ENCODE measurements around the gene IGSF8.
A peak's percentile ranks its signal among the peaks of the same experiment; 100 is the strongest.

Gene IGSF8

DNA sequence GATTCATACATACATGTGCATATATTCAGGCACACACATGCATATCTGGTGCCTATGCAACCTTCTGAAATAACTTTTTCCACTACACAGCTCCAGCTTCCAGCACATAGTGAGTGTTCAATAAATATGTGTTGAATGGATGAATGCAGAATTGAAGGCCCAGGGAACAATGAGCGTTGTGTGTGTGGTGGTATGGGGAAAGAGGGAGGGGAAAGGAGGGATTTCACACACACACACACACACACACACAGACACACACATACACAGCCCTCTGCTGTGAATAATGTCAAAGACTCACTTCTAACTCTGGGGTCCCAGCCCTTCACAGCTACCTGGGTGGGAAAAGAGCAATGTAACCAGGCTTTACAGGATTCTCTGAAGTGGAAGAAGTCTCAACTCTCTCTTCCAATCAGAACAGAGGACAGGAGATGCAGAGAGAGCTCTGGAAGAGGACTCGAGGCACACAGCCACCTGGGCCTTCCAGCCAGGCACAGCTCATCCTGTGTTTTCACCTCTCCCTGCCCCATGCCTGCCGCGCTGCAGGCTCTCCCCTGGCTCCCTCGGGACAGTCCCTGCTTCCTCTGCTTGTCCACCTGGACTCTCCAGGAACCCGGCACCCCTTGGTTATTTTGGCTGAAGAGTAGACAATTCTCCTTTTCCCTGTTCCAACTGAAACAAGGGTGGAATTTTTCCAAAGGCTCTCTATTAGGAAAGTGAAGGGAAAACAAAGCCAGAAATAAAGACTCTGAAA lies 5.4 kb upstream of the IGSF8 start:
- DNase-seq = no peak

DNA sequence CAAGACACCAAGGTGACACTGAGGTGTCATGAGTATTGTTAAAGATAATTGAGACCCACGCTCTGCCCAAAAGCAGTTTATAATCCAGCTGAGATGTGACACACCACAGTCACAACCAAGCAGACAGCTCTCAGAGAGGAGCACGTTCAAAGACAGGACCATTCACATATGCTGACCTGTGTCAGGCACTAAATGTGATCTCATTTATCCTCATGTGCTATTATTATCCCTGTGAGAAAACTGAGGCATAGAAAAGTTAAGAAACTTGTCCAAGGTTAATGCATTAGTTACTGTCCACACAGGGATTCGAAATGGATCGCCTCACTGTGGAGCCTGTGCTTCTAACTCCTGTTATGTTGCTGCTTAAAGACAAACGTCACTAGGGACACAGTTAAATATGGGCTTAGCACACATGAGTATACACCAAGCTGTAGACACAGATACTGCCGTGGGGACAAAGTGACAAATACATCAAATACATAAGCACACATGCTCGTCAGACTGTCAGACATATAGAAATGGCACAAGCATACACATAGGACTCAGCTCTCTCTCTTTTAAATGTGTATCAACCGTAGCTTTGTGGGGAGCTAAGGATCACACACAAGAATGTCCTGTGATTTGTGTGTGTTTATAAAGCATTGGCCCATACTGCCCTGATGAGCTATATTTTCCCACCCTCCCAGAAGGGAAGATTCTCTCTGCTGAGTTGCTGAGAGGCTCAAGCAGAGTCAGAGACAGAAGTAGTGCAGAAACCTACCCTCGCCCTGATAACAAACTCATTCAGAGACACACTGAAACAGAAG lies 3.5 kb upstream of the IGSF8 start:
- DNase-seq = no peak

DNA sequence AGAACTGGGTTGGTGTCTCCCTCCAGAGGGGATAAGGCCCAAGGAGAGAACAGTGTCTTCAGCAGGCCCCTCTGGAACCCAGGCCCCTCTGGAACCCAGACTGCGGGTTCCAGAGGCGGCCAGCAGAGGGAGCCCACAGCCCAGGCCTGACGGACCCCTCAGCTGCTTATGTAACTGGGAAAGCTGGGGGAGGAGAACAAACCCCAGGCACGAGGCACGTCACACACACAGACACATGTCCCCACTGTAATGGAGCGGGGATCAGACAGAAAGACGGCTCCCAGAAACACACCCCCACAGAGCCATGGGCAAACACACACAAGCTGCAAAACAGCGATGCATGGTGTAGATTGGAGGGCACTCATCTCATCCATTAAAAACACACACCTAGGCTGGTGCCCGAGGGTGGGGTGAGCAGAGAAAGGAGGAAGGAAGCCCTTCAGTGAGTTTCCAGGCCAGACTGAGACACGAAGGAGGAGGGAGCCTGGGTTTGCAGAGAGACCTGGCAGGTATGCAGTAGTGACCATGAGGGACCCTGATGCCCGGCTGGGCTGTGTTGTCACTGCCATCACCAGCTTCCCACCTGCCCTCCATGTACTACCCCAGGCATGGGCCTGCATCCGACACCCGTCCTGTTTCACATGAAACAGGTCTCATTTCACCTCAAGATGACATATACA lies 2.8 kb upstream of the IGSF8 start:
- peak; percentile 64 for DNase-seq

DNA sequence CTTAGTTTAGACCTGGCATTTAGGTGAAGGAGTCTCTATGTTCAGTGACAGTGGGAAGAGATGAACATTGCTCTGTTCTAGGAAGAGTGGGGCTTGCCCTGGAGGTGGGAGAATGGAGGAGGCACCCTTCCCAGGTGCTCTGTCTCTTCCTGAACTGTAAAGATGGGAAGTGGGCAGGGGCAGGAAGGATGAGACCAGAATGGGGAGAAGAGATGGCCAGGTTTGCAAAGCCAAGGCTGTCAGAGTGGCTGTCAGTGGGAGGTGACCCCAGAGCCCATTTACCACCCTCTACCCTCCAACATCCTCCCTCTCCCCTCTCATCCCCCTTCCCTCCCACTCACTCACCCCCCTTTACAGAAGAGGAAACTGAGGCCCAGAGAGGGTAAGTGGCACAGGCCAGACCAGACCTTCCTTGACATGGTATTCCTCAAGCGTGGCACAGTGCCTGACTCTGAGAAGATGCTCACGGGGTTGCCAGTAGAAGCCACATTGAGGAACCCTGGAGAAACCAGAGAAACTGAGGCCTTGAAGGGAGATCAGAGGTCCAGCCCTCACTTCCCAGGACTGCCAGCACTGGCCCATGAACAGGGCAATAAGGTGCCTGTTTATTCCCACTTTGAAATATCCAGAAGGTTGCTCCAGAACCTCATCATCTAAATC lies 1.4 kb upstream of the IGSF8 start:
- no peak for DNase-seq

DNA sequence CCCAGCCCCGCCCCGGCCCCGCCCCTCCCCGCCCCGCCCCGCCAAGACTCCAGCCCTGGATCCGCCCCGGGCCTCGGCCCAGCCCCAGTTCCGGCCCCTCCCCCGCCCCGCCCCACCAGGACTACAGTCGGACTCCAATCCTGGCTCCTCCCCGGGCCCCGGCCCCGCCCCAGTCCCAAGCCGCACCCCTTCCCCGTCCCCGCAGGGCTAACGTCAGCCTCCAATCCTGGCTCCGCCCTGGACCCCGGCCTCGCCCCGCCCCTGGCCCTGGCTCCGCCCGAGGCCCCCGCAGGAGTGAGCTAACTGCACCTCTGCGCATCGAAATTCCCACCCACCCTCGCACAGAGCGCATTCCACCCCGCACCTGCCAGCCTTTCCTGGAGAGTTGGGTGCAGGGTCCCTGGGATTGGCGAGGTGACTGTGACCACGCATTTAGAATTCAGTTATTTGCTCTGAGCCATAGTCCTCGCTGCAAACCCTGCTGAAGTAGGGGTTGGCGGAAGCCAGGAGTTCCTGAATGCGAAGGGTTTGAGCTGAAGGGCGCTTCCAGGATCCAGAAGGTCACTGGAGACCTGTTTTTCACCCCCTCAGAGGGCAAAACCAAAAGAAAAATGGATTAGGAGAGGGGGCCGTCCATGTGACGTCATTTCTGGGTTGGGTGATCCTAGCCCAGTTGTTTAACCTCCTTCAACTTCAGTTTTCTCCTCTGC lies 588 bp upstream of the IGSF8 start:
- DNase-seq = peak; percentile 93

DNA sequence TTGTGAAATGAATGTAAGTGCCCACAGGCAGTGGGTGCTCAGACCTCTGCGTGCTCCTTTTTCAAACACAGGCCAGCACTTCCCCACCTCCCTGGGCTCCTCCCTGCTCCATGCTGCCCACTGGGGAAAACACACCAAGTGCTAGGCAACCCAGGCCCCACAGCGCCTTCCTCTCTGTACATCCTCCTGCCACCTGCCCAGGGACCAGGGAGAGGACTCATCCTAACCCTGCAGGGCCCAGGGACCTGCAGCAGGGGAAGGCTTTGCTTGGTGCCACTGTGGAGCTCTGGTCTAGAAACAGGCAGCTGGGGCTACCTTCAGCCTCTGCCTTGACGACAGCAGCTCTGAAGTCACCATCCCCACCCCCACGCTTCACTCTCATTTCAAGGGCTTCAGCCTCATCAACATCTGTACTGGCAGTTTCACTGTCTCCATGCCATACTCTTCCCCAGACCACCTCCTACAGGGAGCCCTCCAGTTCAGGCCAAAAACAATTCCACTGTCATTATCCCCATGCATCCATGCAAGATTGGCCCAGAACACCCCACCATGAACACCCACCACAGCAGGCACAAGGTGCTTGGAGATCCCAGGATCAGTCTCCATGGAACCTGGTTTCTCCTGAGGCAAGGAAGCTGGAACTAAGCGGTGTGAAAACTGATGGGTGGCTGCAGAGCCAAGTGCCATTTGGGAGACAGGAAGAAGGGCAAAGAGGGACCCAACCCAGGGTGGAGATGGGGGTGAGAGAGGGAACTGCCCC lies 1.1 kb downstream of the IGSF8 start:
- no peak for DNase-seq

DNA sequence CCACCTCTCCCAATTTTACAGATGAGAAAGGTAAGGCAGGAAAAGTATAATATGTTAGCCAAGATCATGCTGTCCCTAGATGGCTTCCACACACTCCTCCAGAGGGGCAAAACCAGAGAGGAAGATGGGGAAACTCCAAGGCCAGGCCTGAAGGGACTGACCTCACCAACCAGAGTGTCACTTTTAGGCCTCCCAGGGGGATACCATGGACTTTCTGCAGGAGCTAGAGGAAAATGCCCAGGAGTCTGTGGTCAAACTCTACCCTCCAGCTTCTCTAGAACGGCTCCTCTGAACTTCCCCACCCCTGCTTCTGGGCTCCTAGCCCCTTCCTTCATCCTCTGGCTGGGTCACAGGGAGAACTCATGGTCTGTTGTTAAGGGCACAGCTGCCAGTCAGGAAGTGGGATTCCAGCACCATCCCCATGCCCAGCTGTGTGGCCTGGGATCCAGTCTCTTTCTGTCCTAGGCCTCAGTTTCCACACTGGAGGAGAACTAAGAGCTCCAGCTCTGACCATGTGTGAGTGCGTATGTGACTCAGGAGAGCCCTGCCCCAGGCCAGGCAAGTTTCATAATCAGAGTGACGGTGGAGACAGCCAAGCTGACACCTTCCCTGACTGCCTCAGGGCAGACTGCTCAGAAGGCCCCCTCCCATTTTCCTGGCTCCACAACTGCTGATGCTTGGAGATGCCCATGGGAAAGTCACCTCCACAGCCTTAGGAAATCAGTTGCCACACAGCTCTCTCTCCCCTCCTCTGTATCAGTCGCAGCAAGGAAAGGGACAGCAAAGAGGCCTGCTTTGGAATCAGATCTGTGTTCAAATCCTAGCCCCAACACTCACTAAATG lies 1.9 kb downstream of the IGSF8 start:
- no peak for DNase-seq

DNA sequence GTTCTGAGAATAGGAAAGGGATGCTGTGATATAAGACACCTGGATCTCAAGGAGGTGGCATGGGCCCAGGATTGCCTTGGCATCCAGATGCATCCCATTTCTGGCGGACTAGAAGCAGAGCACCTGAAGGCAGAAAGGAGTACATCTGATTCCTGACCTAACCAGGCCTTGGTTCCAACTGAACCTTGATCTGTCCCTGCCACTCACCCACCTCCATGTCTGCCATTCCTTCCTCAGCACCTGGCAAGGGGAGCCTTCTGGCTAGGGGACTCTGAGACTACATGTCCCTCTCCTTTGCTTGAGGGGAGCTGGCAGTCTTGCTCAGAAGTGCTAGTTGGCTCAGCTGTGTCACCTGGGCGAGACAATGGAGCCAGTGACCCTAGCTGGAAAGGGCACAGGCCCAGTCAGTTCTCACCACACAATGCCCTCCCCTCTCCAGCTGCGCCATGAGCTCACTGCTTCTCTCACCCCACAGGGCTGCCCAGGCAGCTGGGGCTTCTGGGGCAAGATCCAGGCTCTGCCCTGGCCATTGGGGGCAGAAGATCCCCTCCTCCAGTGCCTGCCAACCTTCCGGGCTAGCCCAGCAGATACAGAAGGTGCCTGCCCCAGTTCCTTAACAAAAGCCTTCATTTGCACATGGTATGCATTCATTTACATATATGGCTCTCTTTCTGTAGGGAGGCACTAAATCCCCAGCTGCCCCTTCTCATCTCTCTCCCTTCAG lies 2.9 kb downstream of the IGSF8 start:
- DNase-seq = no peak

DNA sequence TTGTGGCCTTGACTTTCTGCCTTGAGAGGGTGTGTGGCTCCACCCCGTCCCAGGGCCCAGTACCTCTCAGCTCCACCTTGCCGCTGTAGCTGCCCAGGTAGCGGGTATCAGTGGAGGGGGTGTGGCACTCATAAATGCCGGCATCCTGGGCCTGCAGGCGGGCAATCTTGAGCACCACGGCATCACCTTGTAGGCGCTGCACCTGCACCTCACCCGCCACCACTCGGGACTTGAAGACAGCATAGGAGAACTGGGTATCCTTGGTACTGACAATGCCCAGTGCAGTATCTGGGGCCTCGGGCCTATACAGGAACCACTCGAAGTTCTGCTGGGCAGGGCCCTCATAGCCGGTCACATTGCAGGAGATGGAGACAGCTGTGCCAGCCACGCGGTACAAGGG lies 3.6 kb downstream of the IGSF8 start:
- no peak for DNase-seq

DNA sequence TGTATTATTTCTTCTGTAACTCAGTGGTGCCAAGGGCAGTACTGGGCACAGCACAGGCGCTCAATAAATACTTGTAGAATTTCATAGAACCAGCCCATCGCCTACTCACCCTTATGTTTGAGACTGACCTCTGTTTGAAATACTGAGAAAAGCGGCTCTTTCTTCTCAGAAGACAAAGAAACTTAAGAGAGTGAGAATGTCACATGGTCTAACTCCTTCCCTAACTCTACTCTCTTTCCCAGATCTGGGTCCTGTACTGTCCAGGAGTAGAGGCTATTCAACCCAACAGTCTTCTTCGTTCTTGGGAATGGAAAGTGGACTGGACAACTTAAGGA lies 4.2 kb downstream of the IGSF8 start:
- no peak for DNase-seq

DNA sequence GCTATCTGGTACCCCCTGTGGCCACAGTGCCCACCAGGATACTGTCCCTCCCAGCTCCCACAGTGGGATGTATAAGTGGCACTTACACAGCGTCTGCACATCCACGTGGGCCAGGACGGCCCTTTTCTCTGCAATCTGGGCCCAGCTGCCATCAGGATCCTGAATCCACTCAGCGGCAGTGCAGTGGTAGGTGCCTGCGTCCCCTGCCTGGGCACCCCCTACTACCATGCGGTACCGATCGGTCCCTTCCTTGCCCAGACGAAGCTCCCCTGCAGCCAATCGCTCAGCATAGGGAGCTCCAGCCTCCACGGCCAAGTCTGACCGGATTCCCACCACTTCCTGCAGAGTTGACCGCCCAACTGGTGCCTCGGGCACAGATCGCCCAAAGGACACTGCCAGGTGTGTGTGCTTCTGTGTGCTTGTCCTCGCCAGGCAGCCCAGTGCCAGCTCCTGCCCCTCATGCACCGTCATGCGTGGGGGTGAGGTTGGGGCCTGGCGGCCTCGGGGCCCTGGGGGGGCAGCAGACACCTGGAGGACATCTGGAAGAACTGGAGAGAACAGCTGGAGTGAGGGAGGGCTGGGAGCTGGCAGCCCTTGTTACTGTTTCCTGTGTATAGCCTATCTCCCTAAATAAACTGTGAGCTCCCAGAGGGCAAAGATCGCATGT lies 4.7 kb downstream of the IGSF8 start:
- DNase-seq = no peak

DNA sequence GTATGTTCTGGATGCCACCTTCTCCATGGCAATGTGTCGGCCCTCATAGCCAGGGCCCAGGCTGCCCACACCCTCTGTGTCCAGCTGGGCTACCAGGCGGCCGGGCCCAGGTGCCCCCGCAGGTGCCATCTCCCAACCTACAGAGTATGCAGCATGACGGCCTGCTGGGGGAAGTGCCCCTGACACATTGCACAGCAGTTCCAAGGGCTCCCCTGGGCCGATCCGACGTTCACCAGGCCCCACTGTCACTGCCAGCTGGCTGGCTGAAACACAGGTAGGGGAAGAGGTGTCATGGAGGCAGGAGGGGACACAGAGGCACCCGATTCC lies 5.4 kb downstream of the IGSF8 start:
- DNase-seq = no peak

DNA sequence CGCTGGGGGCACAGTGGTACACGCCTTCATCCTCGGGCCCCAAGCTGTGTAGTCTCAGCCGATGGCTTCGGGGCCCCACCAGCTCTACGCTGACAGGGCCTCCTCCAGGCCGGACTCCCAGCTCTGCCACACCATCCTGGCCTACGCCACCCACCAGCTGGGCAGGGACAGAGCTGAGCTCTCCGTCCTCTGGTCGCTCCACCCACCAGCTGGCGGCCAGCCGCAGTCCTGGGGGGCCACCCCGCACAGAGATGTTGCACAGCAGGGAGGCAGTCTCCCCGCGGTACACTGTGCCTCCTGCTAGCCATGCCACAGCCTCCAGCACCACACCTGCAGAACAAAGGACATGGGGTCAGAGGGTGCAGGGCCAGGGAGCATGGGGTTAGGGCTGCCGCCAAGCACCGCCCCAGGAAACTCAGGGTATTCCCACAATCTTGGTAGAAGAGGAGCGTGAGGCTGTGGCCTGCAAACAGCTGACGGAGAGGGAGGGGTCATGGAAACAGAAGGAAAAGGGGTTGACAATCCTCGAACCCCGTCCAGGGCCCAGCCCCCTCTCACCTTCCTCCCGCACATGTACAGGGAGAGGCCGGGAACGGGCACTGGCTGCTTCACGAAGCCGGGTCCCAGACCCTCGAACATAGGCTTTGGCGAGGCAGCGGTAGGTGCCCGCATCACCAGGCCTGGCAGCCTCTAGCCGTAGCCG lies 5.9 kb downstream of the IGSF8 start:
- DNase-seq = no peak

DNA sequence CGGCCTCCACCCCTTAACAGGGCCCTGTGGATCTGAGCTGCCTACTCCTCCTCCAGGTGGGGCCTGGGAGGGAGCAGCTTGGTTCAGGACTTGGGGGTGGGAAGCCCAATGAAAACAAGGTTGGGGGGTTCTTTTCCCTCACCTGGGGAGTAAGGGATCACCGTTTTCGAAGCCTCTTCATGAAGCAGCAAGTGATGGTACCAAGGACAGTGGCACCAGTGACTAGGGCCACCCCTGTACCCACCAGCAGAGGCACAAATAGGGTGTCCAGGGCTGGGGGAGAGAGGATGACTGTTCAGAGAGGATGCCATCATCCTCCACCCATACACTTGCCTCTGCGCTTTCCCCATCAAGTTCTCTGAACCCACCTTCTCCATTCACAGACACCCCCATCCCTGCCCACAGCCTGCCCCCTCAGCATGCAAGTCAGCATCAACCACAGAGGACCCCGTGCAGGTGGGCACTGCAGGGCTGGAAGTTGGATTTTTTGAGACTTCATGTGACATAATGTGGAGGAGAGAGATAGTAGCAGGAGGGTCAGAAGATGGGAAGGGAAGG lies 6.7 kb downstream of the IGSF8 start:
- DNase-seq = no peak

DNA sequence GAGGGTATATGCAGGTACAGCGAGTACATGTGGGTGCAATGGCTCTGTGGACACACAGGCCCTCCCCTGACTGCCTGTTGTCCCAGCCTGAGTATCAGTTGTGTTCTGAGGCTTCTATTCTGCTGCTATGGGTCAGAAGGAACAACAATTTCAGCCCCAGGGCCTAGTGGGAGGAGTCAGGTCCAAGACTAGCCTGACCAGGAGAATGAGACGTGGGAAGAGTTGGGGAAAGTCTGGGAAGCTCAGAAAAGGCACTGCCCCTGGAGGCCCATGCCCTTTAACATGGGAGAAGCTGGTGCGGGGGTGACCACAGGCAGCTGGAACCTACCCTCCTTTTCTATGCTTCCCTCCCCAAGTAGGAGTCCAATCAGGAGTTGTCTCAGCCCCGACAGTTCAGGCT lies 7.7 kb downstream of the IGSF8 start:
- DNase-seq = no peak

DNA sequence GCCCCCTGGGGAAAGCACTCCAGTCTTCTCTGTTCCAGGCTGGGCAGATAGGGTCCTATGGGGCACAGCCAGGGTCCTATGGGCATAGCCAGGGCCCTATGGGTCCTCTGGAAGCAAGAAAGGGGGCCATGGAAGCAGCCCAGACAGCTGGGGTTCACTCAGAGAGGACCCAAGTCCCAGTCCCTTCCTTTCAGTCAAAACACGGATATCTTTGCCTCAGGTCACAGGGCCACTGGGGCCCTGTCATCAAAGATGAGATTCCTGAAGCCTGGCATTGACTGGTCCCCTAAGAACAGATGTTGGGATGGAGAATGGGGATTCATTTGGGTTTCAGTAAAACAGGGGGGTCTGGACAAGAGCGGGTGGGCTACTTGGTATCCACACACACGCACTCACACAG lies 8.5 kb downstream of the IGSF8 start:
- DNase-seq = no peak

DNA sequence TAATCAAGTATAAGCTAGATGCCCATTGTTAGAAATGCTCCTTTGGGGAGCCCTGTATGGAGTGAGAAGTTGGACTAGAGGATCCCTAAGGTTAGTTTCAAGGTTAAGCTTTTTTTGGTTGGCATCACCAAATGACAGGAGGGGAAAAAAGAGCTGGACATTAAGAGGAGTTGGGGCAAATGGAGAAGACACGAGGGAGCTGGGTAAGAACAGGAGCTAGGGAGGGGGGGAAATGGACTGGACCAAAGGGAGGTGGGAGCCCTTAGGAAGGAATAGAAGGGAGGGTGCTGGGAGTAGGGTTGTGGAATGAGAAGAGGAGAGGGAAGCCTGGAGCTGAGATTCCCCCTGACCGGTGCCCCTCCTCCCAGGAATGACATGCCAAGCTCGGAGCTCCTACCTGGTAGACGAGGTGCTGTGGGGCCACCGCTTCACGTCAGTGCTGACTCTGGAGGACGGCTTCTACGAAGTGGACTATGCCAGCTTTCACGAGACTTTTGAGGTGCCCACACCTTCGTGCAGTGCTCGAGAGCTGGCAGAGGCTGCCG lies 11.2 kb downstream of the IGSF8 start:
- no peak for DNase-seq

DNA sequence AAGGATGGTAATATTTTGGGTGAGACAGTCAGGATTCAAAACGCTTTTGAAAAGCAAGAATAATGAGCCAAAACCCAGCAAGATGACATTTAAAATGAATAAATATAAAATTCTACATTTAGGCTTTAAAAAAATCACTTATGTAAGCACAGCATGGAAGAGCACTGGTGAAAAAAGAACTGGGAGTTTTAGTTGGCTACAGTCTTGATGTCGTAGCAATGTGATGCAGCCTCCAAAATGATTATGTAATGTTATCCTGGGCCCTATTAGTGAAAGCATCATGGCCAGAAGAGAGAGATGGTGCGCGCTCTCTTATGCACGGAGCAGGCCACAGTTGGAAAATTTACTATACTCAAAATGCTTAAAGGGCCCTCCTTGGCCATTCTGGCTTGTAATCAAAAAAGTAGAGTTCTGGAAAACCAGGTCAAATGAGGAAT lies 11.9 kb downstream of the IGSF8 start:
- DNase-seq = no peak

Measured in DMS153 (cell line).